ENCODE results near the gene FOXK2.
"Not testable (repeated sequence)": the region's sequence is repeated elsewhere in the genome, so short reads cannot be mapped to it uniquely, and the experiment has no call there.

Gene FOXK2

DNA sequence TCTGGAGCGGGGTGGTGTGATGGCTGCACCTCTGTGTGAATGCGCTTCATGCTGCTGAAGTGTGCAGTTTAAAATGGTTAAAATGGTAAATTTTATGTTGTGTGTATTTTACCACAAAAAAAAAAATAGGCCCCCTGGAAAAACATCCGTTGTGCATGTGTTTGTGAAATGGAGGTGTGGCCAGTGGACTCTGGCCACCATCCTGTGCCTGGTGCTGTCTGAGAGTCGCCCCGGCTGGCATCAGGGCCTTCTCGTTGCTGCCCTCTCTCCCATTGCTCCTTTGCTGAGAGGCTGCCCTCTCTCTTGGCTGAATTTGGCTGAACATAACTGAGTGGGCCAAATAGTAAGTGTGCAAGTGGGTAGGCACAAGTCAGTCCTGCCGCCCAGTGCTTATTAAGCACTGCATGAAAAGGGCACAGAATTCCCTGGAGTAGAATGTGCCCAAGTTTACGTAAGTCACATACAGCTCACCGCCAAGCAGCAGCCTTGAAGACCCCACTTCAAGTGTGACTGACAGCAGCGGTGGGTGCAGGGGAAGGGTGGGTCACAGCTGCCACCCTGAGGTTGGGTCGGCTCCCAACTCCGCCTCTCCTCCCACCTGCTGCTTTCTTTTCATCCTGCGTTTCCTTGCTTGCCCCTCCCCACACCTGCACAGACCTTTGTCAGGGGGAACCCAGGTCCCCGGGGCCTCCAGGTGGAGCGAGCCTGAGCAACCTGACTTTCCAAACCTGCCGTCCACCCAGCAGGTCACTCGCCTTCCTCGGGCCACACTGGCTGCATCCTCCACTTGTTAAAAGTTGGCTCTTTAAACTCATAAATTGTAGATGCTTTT is 46.8 kb downstream of the FOXK2 start:
- FAIRE-seq, result no peak

DNA sequence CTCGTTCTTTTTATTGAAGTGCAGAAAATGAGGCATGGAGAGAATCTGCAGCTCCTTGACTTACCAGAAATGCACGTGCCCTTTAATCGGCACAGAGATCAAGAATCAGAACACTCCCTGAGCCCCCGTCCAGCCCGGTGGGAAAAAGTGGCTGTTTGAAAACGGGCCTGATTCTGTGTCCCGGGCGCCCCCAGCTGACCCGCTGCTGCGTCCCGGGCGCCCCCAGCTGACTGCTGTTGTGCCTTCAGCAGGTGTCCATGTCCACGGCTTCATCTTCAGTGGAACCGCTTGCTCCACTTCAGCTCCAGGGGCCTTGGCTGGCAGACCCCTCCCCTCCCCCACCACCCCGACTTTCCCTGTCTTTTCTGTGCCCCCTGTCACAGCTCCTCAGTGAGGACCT is 47.8 kb downstream of the FOXK2 start:
- no peak for FAIRE-seq

DNA sequence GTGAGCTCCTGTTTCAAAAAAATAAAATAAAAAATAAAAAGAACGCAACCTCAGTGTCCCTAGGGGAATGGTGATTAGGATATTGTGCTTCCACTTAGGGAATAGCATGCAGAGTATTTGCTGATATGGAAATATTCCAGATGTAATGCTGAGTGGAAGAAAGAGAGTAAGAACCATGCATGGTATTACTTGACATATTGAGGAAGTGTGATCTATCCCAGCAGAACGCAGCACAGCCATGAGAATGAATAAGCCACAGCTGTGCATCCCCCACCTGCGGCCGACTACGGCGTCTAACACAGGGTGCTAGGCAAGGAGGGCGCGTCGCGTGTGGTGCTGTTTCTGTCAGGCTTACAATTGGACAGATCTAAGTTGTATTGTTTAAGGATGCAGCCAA is 49.5 kb downstream of the FOXK2 start:
- FAIRE-seq, result no peak

DNA sequence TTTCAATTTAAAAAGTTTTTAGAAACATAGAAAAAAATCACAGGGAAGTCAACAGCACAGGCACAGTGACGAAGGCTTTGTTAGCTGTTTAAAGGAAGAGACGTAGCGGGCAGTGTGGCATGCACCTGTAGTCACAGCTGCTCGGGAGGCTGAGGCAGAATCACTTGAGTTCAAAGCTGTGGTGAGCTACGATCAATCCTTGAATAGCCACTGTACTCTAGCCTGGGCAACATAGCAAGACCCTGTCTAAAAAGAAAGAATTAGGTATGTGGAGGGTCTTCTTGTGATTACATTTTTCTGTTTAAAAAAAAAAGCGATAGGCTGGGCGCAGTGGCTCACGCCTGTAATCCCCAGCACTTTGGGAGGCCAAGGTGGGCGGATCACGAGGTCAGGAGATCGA is 50.1 kb downstream of the FOXK2 start:
- no peak for FAIRE-seq

DNA sequence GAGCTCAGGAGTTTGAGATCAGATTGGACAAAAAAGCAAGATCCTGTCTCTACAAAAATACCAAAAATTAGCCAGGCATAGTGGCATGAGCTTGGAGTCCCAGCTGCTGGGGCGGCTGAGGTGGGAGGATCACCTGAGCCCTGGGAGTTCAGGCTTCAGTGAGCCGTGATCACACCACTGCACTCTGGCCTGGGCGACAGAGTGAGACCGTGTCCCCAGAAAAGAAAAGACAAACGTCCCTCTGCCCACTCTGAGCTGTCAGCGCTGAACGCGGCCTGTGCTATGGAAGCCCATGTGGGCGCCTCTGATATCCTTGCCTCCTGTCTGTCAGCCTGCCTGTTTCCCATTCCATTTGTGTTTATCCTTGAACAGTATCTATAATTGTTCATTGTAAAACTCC is 50.7 kb downstream of the FOXK2 start:
- no peak for FAIRE-seq

DNA sequence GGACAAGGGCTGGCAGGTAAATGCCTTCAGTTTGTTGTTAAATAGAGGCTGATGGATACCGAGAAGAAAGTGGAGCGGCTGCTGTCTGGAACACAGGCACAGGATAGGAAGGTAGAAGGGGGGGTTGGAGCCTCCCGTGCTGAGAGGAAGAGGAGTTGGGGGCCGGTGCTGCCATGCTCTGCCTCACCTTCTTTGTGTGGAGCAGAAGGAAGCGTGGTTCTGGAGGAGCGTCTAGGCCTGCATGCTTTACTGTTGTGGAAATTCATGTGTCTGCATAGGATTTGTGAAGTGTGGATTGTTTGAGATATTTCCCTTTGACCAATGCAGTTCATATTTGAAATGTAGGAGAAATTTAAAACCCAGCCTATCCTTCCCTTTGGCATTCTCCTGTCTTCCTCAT is 52.3 kb downstream of the FOXK2 start:
- no peak for FAIRE-seq

- no peak for FAIRE-seq
Measured at GRCh38 chr17:82574041-82574440, 54.5 kb downstream of the FOXK2 start.

GRCh38 chr17:82575581-82576221 is 56.2 kb downstream of the FOXK2 start:
- not testable (repeated sequence) for FAIRE-seq

- no peak for FAIRE-seq
Measured at GRCh38 chr17:82577300-82577699, 57.8 kb downstream of the FOXK2 start.

DNA sequence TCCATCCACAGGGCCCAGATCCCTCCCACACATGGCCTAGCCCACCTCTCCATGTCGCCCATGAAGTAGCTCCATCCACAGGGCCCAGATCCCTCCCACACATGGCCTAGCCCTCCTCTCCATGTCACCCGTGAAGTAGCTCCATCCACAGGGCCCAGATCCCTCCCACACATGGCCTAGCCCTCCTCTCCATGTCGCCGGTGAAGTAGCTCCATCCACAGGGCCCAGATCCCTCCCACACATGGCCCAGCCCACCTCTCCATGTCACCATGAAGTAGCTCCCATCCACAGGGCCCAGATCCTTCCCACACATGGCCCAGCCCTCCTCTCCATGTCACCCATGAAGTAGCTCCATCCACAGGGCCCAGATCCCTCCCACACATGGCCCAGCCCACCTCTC is 60.4 kb downstream of the FOXK2 start:
- FAIRE-seq, result not testable (repeated sequence)

- FAIRE-seq, result no peak
Measured at GRCh38 chr17:82582213-82582612, 62.7 kb downstream of the FOXK2 start.

DNA sequence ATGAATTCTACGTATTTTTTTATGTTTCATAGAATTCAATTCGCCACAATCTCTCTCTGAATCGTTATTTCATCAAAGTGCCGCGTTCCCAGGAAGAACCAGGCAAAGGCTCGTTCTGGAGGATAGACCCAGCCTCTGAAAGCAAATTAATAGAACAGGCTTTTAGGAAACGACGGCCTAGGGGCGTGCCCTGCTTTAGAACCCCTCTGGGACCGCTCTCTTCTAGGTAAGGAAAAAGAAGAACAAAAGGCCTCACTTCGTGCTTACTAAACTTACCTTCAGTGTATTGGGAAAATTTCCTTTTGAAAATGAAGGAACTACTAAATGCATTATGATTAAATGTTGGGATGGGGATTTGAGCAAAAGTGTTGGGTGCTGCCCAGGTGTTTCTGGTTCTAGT is 63.2 kb downstream of the FOXK2 start:
- FAIRE-seq, result no peak

GRCh38 chr17:82583720-82584234 is 64.2 kb downstream of the FOXK2 start:
- no peak for FAIRE-seq

- not testable (repeated sequence) for FAIRE-seq
Measured at GRCh38 chr17:82585935-82586575, 66.5 kb downstream of the FOXK2 start.

GRCh38 chr17:82586576-82587233 is 67.2 kb downstream of the FOXK2 start:
- no peak for FAIRE-seq

- no peak for FAIRE-seq
Measured at GRCh38 chr17:82587234-82588086, 67.9 kb downstream of the FOXK2 start.

GRCh38 chr17:82588266-82589175 is 69.0 kb downstream of the FOXK2 start:
- FAIRE-seq, result no peak

GRCh38 chr17:82589851-82590180 is 70.3 kb downstream of the FOXK2 start:
- no peak for FAIRE-seq

DNA sequence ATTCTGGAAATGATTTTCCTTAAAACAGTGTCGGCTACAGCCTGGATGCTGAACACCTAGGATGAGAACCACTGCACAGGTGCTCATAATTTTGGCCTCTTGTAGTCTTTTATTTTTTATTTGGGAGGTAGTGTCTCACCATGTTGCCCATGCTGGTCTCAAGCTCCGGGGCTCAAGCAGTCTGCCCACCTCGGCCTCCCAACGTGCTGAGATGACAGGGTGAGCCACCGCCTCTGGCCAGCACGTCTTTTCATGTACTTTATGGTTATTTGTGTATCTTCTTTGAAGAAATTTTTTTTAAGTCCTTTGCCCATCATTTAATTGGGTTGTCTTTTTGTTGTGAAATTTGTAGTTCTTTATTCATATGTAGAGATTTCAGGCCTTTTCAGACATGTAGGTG is 70.7 kb downstream of the FOXK2 start:
- no peak for FAIRE-seq

GRCh38 chr17:82590881-82591539 is 71.5 kb downstream of the FOXK2 start:
- FAIRE-seq, result no peak

DNA sequence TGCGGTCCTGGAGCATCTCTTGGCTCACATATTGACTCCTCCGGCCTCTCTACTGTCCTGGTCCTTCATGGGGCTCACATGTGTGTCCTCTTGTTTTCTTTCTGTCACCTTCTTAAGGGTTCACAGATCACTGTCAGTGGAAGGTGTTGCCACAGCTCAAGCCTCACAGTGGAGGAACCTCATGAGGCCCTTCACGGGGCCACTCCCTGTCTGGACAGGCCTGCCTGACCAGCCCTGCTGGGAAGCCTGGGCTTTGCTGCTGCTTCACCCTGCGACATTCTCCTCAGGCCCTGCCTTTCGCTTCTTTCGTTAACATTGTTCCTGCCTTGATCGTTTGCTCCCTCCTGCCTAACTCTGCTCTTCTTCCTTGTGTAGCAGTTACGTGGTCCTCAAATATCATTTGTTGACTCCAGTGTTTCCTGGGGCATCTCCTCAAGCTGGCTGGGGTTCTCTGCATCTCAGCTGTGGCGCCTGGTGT is 72.8 kb downstream of the FOXK2 start:
- no peak for FAIRE-seq
